Tibial nerve (tissue), 4 donors: ENCODE measurements around the gene CASKIN2. TPM values are rescaled to one million over a fixed set of nuclear protein-coding genes. Genes with fewer than 3 reads are reported as not detected.
"Not testable (repeated sequence)": the region's sequence is repeated elsewhere in the genome, so short reads cannot be mapped to it uniquely, and the experiment has no call there.

Experiments
- DNase-seq, 2 donors: peaks; one replicate each; pipeline ENCODE4 v3.0.0-alpha.2; 2019; ENCODE audit warnings: low spot score in 2 of 2
- H3K27ac ChIP-seq, 4 donors: fragments of 200-600 bp; sonication (generic) in 3 of 4; one replicate each; pipeline ENCODE4 v1.5.1; 2017 to 2019; ENCODE audit warnings: mild to moderate bottlenecking in 1 of 4
- H3K27me3 ChIP-seq, 2 donors: fragments of 200-600 bp; sonication (generic) in 1 of 2; one replicate each; pipeline versions ENCODE4 v1.5.1 to v1.6.0; 2017 to 2019
- H3K36me3 ChIP-seq, 3 donors: fragments of 200-600 bp; sonication (generic); one replicate each; pipeline ENCODE4 v1.5.1; 2018 to 2019
- H3K4me1 ChIP-seq, 4 donors: fragments of 200-600 bp; sonication (generic) in 3 of 4; one replicate each; pipeline ENCODE4 v1.5.1; 2017 to 2019
- H3K4me3 ChIP-seq, 4 donors: fragments of 200-600 bp; sonication (generic) in 3 of 4; one replicate each; pipeline ENCODE4 v1.5.1; 2017 to 2019; ENCODE audit warnings: mild to moderate bottlenecking in 1 of 4, moderate library complexity in 1 of 4
- H3K9me3 ChIP-seq, 4 donors: fragments of 200-600 bp; sonication (generic) in 3 of 4; one replicate each; pipeline ENCODE4 v1.5.1; 2017 to 2019
- CTCF ChIP-seq, 5 experiments: fragments of 200-600 bp in 3 of 5; fragments of 450-650 bp in 2 of 5; sonication (generic) in 3 of 5; IDR thresholded peaks; one replicate each; pipeline ENCODE4 v1.5.1; 2016 to 2019; ENCODE audit warnings: antibody characterized with exemption in 5 of 5, mild to moderate bottlenecking in 3 of 5, moderate library complexity in 2 of 5
- EP300 ChIP-seq, 2 donors: sonication (generic); formaldehyde crosslinking; IDR thresholded peaks; one replicate each; pipeline ENCODE4 v1.6.1; 2017; ENCODE audit warnings: antibody characterized with exemption in 2 of 2, mild to moderate bottlenecking in 1 of 2
- POLR2A ChIP-seq, 2 donors: fragments of 450-650 bp; IDR thresholded peaks; one replicate each; pipeline ENCODE4 v1.6.1; 2017; ENCODE audit warnings: antibody characterized with exemption in 2 of 2, mild to moderate bottlenecking in 2 of 2, moderate library complexity in 2 of 2
- WGBS, 2 donors: methylation state at CpG; one replicate each; pipeline ENCODE4 v1.1.5; 2018; 5-methylcytosine and 5-hydroxymethylcytosine counted together
- total RNA-seq, 4 donors: library from RNA; depleted of rRNA; stranded (reverse); fragments of >200 nt; gene quantifications; one replicate each; pipeline ENCODE4 v1.1.0, GENCODE V29; 2016

The CASKIN2 gene
- total RNA-seq, 4 donors from 2014 or later = 36.0 to 59.0 (median 51.3) TPM

- H3K4me3 ChIP-seq = peak overlapping the region; percentile 50 to 81 (median 69)
- peaks cover 0 to 23% (median 0%) of the 10 kb centered on the region in 3 donors for H3K36me3 ChIP-seq
- TF ChIP-seq EP300 (IDR thresholded peaks at IDR 0.05) (no peak), POLR2A (IDR thresholded peaks at IDR 0.05) (no peak), CTCF (IDR thresholded peaks at IDR 0.05) (no peak)
- peaks cover 0 to 20% (median 8%) of the 10 kb centered on the region in 4 donors for H3K4me1 ChIP-seq
- no peaks in the 10 kb centered on the region for H3K27me3 ChIP-seq
- WGBS, 2 donors = 23 to 31% methylated on average over 24 of the region's 24 CpGs
- peak overlapping the region; percentile 26 to 85 (median 80) for H3K27ac ChIP-seq
- no peaks in the 10 kb centered on the region for H3K9me3 ChIP-seq
- DNase-seq = no peak
These were observed 9.1 kb upstream of the CASKIN2 start for GRCh38 chr17:75524269-75524969.

GRCh38 chr17:75523647-75524046, 8.3 kb upstream of the CASKIN2 start:
- H3K4me3 ChIP-seq = no peak overlapping the region
- 85 to 91% methylated on average over 3 to 7 of the region's 7 CpGs for WGBS, 2 donors
- no peak for DNase-seq
- TF ChIP-seq POLR2A (IDR thresholded peaks at IDR 0.05) (no peak), CTCF (IDR thresholded peaks at IDR 0.05) (no peak), EP300 (IDR thresholded peaks at IDR 0.05) (no peak)
- no peak overlapping the region for H3K27ac ChIP-seq
- H3K4me1 ChIP-seq = peaks cover 0 to 20% (median 8%) of the 10 kb centered on the region in 4 donors
- no peaks in the 10 kb centered on the region for H3K27me3 ChIP-seq
- no peaks in the 10 kb centered on the region for H3K9me3 ChIP-seq
- peaks cover 0 to 29% (median 0%) of the 10 kb centered on the region in 3 donors for H3K36me3 ChIP-seq

DNA sequence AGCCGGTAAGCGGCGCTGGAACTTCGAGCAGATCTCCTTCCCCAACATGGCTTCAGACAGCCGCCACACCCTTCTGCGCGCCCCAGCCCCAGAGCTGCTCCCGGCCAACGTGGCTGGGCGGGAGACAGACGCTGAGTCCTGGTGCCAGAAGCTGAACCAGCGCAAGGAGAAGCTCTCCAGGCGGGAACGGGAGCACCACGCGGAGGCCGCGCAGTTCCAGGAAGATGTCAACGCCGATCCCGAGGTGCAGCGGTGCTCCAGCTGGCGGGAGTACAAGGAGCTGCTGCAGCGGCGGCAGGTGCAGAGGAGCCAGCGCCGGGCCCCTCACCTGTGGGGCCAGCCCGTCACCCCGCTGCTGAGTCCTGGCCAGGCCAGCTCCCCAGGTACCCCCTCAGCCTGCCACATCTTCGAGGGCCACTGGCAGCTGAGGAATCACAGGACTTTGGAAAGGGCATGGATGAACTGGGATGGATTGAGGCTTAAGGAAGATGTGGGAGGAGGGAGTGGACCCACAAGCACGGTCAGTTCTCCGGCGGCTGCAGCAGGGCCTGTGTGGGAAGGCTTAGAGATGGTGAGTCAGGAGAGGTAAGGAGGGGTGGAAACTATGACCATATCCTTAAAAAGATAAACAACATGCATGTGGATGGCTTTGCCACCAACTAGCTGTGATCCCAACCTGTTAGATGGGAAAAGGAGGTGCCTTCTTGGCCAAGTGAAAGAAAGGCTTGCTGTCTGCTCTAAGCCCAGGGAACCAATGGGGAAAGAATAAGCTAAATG, 6.8 kb upstream of the CASKIN2 start:
- 87 to 91% methylated on average over 23 to 31 of the region's 33 CpGs for WGBS, 2 donors
- Histone ChIP-seq H3K36me3 (peaks cover 0 to 29% (median 0%) of the 10 kb centered on the region in 3 donors), H3K4me3 (no peak overlapping the region), H3K27me3 (no peaks in the 10 kb centered on the region), H3K9me3 (no peaks in the 10 kb centered on the region), H3K4me1 (peaks cover 0 to 35% (median 15%) of the 10 kb centered on the region in 4 donors), H3K27ac (no peak overlapping the region)
- no peak for DNase-seq
- no peak for TF ChIP-seq POLR2A (IDR thresholded peaks at IDR 0.05)
- TF ChIP-seq EP300 (IDR thresholded peaks at IDR 0.05) = no peak
- no peak for TF ChIP-seq CTCF (IDR thresholded peaks at IDR 0.05)

GRCh38 chr17:75521290-75521689, 6.0 kb upstream of the CASKIN2 start:
- Histone ChIP-seq H3K27me3 (no peaks in the 10 kb centered on the region), H3K36me3 (peaks cover 0 to 29% (median 0%) of the 10 kb centered on the region in 3 donors), H3K4me1 (peaks cover 0 to 34% (median 17%) of the 10 kb centered on the region in 4 donors), H3K27ac (no peak overlapping the region), H3K4me3 (no peak overlapping the region), H3K9me3 (no peaks in the 10 kb centered on the region)
- WGBS, 2 donors = 82 to 93% methylated on average over 6 to 8 of the region's 8 CpGs
- no peak for DNase-seq
- TF ChIP-seq EP300 (IDR thresholded peaks at IDR 0.05) (no peak), POLR2A (IDR thresholded peaks at IDR 0.05) (no peak), CTCF (IDR thresholded peaks at IDR 0.05) (no peak)

GRCh38 chr17:75520413-75520812, 5.1 kb upstream of the CASKIN2 start:
- not testable (repeated sequence) for DNase-seq, H3K9me3 ChIP-seq, H3K27ac ChIP-seq, H3K4me3 ChIP-seq, H3K27me3 ChIP-seq
- WGBS, 2 donors = 92 to 95% methylated on average over 8 of the region's 8 CpGs
- H3K4me1 ChIP-seq = peaks cover 0 to 28% (median 17%) of the 10 kb centered on the region in 4 donors
- peaks cover 0 to 29% (median 0%) of the 10 kb centered on the region in 3 donors for H3K36me3 ChIP-seq
